ENCODE results near the gene ACR. TPM values are rescaled to one million over a fixed set of nuclear protein-coding genes. Genes with fewer than 3 reads are reported as not detected.

Gene ACR
- total RNA-seq (0.09 TPM), polyA plus RNA-seq (ENCODE audit: insufficient read depth in 1 of 8, insufficient read length in 8 of 8, low replicate concordance in 1 of 8) (under 1 TPM; 0.15 to 0.46 (median 0.23) TPM)
- long read RNA-seq, donor 1, partial matches to known transcripts, result 6 of 6 reads
- long read RNA-seq, donor 1, other reads (novel, unspliced or antisense), result 0 of 6 reads
- long read RNA-seq, donor 2, result 0 reads
- long read RNA-seq, donor 3, result 0 reads
- long read RNA-seq, donor 4, result 0 reads
- long read RNA-seq, donor 5, result 0 reads
- long read RNA-seq, donor 6, partial matches to known transcripts, result 12 of 12 reads
- long read RNA-seq, donor 6, other reads (novel, unspliced or antisense), result 0 of 12 reads
- long read RNA-seq, donor 7, result 0 reads
- long read RNA-seq, donor 8, result 0 reads
- long read RNA-seq, donor 9, result 0 reads
- long read RNA-seq, donor 10, result 0 reads
- long read RNA-seq, donor 11, result 0 reads

DNA sequence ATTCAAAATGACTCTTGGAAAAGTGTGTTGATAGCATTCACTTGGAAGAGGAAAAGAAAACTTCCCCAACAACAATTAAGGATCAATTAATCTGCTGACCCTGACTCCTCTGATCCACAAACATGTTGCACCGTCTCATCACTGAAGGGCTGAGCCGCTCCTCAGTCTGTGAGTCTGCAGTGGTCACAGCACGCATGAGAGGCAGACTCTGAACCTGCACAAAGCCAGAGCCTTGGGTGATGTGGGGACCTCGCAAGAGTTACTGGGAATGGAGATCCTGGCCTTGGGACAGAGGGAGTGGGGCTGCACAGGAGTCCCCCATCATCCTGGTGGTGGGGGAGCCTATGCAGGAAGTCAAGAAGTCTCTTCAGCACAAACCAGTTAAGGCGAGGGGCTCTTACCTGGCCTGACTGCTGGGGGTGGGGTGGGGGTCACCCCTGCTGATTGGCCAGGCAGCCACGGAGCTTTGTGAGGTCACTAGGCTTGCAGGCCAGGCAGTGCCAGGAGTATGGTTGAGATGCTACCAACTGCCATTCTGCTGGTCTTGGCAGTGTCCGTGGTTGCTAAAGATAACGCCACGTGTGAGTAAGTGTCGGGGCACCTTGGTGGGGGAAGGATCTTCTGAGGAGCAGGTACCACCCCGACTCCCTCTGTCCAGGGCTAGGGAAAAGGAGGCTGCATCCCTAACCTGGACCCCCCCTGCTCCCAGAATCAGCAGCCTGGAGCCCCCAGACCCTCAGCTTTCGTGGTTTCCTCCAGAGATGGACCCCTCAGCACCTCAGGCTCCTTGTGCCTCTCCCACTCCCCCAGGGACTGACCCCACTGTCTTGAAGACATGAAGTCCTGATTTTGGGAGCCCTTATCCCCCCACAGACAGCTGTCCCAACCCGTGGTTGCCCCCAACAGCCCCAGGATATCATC, at the start of gene ACR:
TSS of gene ACR (plus strand) at position 477 of the 921 bp plus-strand sequence. CDS start at position 509, 32 bp downstream.
- WGBS (ENCODE audit: insufficient coverage), result 75% methylated on average over 9 of the region's 13 CpGs
- DNase-seq, result no peak
- Histone ChIP-seq H3K27ac (ENCODE audit: low read length) (no peak within 1 kb of the TSS), H3K9me3 (replicated peaks; ENCODE audit: control insufficient read depth, low read depth, low read length) (no peaks in the 10 kb centered on the region), H3K36me3 (ENCODE audit: control insufficient read depth, insufficient read depth, low read length) (no peaks in the 10 kb centered on the region), H3K27me3 (ENCODE audit: control insufficient read depth, insufficient read depth, low read length) (peaks cover 27% of the 10 kb centered on the region), H3K4me1 (ENCODE audit: control insufficient read depth, insufficient read depth, low read length) (peaks cover 3% of the 10 kb centered on the region), H3K4me3 (ENCODE audit: low read length) (no peak within 1 kb of the TSS)

DNA sequence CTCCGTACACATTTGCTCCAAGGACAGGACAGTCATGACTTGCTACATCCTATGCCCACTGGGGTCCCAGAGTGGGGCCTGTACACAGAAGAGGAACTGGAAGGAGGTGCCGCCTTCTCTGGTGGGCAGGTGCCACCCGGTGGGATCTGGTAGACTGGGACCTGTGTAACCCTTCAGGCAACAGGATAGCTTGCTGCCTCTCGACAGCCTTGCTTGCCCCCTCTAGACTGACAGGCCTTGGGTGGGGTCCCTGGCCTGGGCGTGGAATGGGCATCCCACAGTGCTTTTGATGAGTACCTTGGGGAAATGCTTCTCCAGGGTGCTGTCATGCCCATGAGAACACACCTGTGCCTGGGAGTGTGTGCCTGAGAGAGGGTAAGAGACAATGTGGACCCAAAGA, 49.6 kb upstream of the ACR start:
- peaks cover 12% of the 10 kb centered on the region for H3K27me3 ChIP-seq (ENCODE audit: control insufficient read depth, insufficient read depth, low read length)
- no peak overlapping the region for H3K4me3 ChIP-seq (ENCODE audit: low read length)
- no peak overlapping the region for H3K27ac ChIP-seq (ENCODE audit: low read length)
- WGBS (ENCODE audit: insufficient coverage), result 87% methylated on average over 5 of the region's 5 CpGs
- no peak for DNase-seq
- H3K4me1 ChIP-seq (ENCODE audit: control insufficient read depth, insufficient read depth, low read length), result no peaks in the 10 kb centered on the region
- no peaks in the 10 kb centered on the region for H3K9me3 ChIP-seq (replicated peaks; ENCODE audit: control insufficient read depth, low read depth, low read length)
- no peaks in the 10 kb centered on the region for H3K36me3 ChIP-seq (ENCODE audit: control insufficient read depth, insufficient read depth, low read length)

DNA sequence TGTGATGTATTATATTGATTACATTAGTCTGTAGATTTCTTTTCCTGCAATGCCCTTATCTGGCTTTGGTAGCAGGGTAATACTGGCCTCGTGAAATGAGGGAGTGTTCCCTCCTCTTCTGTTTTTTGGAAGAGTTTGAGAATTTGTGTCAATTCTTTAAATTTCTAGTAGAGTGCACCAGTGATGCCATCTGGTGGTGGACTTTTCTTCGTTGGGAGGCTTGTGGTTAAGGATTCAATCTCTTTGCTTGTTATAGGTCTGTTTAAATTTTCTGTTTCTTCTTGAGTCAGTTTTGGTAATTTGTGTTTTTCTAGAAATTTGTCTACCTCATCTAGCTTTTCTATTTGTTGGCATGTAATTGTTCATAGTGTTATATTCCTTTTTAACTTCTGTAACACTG, 46.5 kb upstream of the ACR start:
- Histone ChIP-seq H3K4me3 (ENCODE audit: low read length) (no peak overlapping the region), H3K27ac (ENCODE audit: low read length) (no peak overlapping the region), H3K9me3 (replicated peaks; ENCODE audit: control insufficient read depth, low read depth, low read length) (no peaks in the 10 kb centered on the region), H3K27me3 (ENCODE audit: control insufficient read depth, insufficient read depth, low read length) (no peaks in the 10 kb centered on the region), H3K36me3 (ENCODE audit: control insufficient read depth, insufficient read depth, low read length) (no peaks in the 10 kb centered on the region), H3K4me1 (ENCODE audit: control insufficient read depth, insufficient read depth, low read length) (no peaks in the 10 kb centered on the region)
- no peak for DNase-seq
- no CpG with 5 or more reads among the region's 2 CpGs for WGBS (ENCODE audit: insufficient coverage)

DNA sequence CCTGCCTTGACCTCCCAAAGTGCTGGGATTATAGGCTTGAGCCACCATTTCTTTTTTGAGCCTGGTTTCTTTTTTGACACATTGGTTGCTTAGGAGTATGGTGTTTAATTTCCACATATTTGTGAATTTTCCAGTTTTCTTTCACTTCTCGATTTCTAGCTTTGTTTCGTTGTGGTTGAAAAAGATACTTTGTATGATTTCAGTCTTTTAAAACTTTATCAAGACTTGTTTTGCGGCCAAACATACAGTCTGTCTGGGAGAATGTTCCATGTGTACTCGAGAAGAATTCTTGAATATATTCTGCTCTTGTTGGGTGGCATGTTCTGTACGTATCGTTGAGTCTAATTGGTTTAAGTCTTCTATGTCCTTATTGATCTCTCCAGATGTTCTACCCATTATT, 44.5 kb upstream of the ACR start:
- H3K9me3 ChIP-seq (replicated peaks; ENCODE audit: control insufficient read depth, low read depth, low read length), result no peaks in the 10 kb centered on the region
- H3K4me1 ChIP-seq (ENCODE audit: control insufficient read depth, insufficient read depth, low read length), result peaks cover 12% of the 10 kb centered on the region
- no peak for DNase-seq
- H3K27me3 ChIP-seq (ENCODE audit: control insufficient read depth, insufficient read depth, low read length), result peaks cover 8% of the 10 kb centered on the region
- 60% methylated on average over 1 of the region's 6 CpGs for WGBS (ENCODE audit: insufficient coverage)
- H3K36me3 ChIP-seq (ENCODE audit: control insufficient read depth, insufficient read depth, low read length), result no peaks in the 10 kb centered on the region
- H3K27ac ChIP-seq (ENCODE audit: low read length), result no peak overlapping the region
- no peak overlapping the region for H3K4me3 ChIP-seq (ENCODE audit: low read length)

DNA sequence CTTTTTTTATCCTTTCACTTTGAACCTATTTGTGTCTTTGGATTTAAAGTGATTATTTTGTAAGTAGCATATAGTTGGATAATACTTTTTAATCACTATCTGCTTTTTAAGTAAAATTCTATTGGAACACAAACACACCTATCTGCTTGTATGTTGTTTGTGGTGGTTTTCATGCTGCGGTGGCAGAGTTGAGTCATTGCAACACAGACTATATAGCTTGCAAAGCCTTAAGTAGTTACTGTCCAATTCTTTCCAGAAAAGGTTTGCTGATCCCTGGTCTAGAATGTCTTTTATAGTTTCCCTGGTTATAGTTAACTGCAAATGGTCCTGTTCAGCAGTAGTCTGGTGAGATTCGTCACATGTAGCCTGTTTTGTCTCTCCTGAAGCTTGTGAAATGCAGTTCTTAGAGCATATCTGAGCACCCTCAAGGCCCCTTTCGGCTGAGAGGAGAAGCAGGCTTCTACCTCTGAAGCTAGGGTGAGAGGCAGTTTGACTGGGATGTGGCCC, 43.9 kb upstream of the ACR start:
- H3K36me3 ChIP-seq (ENCODE audit: control insufficient read depth, insufficient read depth, low read length), result no peaks in the 10 kb centered on the region
- H3K27ac ChIP-seq (ENCODE audit: low read length), result no peak overlapping the region
- WGBS (ENCODE audit: insufficient coverage), result 81% methylated on average over 2 of the region's 3 CpGs
- peaks cover 15% of the 10 kb centered on the region for H3K4me1 ChIP-seq (ENCODE audit: control insufficient read depth, insufficient read depth, low read length)
- no peak for DNase-seq
- H3K9me3 ChIP-seq (replicated peaks; ENCODE audit: control insufficient read depth, low read depth, low read length), result no peaks in the 10 kb centered on the region
- H3K27me3 ChIP-seq (ENCODE audit: control insufficient read depth, insufficient read depth, low read length), result peaks cover 8% of the 10 kb centered on the region
- H3K4me3 ChIP-seq (ENCODE audit: low read length), result no peak overlapping the region

DNA sequence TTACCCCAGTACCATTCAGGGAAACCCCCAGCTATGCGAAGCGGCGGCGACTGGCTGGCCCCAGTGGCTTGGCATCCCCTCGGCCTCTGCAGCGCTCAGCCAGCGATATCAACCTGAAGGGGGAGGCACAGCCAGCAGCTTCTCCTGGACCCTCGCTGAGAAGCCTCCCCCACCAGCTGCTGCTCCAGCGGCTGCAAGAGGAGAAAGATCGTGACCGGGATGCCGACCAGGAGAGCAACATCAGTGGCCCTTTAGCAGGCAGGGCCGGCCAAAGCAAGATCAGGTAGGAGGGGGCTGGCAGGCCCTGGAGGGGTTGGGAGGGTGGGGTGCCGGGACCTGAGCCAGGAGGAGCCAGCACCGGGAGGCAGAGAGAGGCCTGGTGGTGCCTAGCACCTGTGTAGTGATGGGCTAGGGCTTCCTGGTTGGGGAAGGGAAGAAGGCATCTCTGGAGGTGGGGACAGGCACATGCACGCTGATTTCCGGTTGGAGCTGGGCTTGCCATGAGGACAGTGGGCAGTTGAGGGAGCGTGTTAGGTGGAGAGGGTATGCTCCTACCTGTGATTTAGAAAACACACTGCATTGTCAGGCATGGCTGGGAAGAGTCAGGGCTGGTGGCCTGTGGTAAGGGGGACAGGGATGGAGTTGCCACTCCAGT, 43.1 kb upstream of the ACR start:
- no peak overlapping the region for H3K4me3 ChIP-seq (ENCODE audit: low read length)
- H3K36me3 ChIP-seq (ENCODE audit: control insufficient read depth, insufficient read depth, low read length), result no peaks in the 10 kb centered on the region
- peaks cover 8% of the 10 kb centered on the region for H3K27me3 ChIP-seq (ENCODE audit: control insufficient read depth, insufficient read depth, low read length)
- WGBS (ENCODE audit: insufficient coverage), result 81% methylated on average over 10 of the region's 18 CpGs
- peaks cover 15% of the 10 kb centered on the region for H3K4me1 ChIP-seq (ENCODE audit: control insufficient read depth, insufficient read depth, low read length)
- DNase-seq, result no peak
- H3K27ac ChIP-seq (ENCODE audit: low read length), result no peak overlapping the region
- H3K9me3 ChIP-seq (replicated peaks; ENCODE audit: control insufficient read depth, low read depth, low read length), result no peaks in the 10 kb centered on the region

DNA sequence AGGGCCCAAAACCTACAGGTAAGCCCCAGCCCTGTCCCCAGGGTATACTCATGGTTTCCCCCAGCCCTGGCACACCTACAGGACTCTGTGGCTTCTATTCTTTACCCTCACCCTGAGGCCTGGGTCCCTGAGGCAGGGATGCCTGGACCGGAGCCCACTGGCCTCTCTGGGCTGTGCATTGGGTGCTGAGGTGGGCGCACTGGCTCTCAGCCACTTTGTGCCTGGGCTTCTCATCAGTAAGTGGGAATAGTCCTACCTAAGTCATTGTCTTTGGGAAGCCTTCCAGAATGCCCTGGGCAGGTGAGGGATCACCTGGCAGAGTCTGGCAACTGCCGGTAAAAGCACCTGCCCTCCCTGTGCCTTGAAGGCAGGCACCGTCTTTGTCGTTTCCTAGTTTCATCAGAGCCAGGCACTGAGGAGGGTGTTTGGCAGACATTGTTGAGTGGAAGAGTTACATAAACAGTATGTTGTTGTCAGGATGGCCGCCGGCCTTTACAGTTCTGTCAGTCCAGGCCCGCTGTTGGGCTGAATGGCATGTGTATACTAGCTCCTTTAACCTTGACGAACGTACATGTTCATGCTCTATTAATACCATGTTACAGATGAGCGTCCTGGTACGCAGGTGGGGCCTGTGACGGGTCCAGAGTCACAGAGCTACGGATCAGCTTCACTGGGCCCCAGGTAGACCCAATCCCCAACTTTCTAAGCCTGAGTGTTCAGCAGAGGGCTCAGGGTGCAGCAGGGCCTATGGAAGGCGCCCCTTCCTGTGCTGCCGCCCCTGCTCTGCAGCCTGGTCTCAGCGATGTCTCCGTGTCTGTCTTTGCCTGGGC, 42.4 kb upstream of the ACR start:
- no peak for DNase-seq
- Histone ChIP-seq H3K36me3 (ENCODE audit: control insufficient read depth, insufficient read depth, low read length) (no peaks in the 10 kb centered on the region), H3K27me3 (ENCODE audit: control insufficient read depth, insufficient read depth, low read length) (peaks cover 8% of the 10 kb centered on the region), H3K27ac (ENCODE audit: low read length) (no peak overlapping the region), H3K9me3 (replicated peaks; ENCODE audit: control insufficient read depth, low read depth, low read length) (no peaks in the 10 kb centered on the region), H3K4me3 (ENCODE audit: low read length) (no peak overlapping the region), H3K4me1 (ENCODE audit: control insufficient read depth, insufficient read depth, low read length) (peaks cover 15% of the 10 kb centered on the region)
- 84% methylated on average over 17 of the region's 18 CpGs for WGBS (ENCODE audit: insufficient coverage)

DNA sequence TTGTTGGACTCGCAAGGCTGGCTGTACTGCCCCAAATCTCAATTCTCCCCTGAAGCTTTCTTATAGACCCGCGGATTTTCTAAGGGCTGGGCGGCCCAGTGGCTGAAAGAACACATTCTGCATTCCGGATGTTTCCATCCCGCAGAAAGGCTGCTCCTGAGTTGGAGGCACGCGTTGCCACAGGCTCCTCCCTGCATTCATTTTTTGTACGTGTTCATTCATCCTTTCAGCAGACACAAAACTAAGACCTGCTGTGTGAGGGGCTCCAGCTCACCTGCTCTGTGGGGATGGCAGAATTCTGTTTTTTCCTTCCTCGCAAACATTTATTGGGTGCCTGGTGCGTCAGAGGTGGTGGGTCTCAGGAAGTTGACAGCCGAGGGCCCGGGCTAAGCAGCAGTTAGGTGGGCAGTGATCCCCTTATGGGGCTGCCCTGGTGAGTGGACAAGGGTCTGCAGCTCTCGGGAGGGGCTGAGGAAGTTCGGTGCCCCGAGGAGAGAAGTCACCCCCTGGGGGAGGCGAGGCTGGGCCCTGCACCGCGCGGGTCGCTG, 41.7 kb upstream of the ACR start:
- H3K9me3 ChIP-seq (replicated peaks; ENCODE audit: control insufficient read depth, low read depth, low read length), result no peaks in the 10 kb centered on the region
- H3K27me3 ChIP-seq (ENCODE audit: control insufficient read depth, insufficient read depth, low read length), result peaks cover 8% of the 10 kb centered on the region
- no peak overlapping the region for H3K27ac ChIP-seq (ENCODE audit: low read length)
- no peak for DNase-seq
- peaks cover 15% of the 10 kb centered on the region for H3K4me1 ChIP-seq (ENCODE audit: control insufficient read depth, insufficient read depth, low read length)
- WGBS (ENCODE audit: insufficient coverage), result 44% methylated on average over 14 of the region's 21 CpGs
- H3K36me3 ChIP-seq (ENCODE audit: control insufficient read depth, insufficient read depth, low read length), result peaks cover 3% of the 10 kb centered on the region
- no peak overlapping the region for H3K4me3 ChIP-seq (ENCODE audit: low read length)

Measured in muscle of leg (tissue), 16 donors.